Astrocyte (in vitro differentiated cells and primary cell): ENCODE results near the gene MDFI.

Source experiments
- CTCF ChIP-seq: IDR thresholded peaks from 2 replicates; pipeline ENCODE4 v1.5.1; 2011; ENCODE audit warnings: low read depth, mild to moderate bottlenecking, inconsistent platforms, low read length, moderate library complexity; ENCODE audit not compliant: insufficient read depth
- EZH2 ChIP-seq: IDR thresholded peaks from 2 replicates; pipeline ENCODE4 v1.6.1; 2012; ENCODE audit warnings: mild to moderate bottlenecking, low read length, inconsistent platforms; ENCODE audit not compliant: insufficient read depth

GRCh38 chr6:41700463-41701347 is 62.4 kb downstream of the MDFI start:
- TF ChIP-seq CTCF = no peak
- TF ChIP-seq EZH2 = no peak
